ENCODE results near the gene KCNJ6. TPM values are rescaled to one million over a fixed set of nuclear protein-coding genes. Genes with fewer than 3 reads are reported as not detected.

The KCNJ6 gene
- total and polyA plus RNA-seq, 10 of the 15 experiments (the other 5 are each of a cell fraction or from before 2014, with no cell fraction given), result 0.03 to 0.07 (median 0.04) TPM; not detected in 7

DNA sequence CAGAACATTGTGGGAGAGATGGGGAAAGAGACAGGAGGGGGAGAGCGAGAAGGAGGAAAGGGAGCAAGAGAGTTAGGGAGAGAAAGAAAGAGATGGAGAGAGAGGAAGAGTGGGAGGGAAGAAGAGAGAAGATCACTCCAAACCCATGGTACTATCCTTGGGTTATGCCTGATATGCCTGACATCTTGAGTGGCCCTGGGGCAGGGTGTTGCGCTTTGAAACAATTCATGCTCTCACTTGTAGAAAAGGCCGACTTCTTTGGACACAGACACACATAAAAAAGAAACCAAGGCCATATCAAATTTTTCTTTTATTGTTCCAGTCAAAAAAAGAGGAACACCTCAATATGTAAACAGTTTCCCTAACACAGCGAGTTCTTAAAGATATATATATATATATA, 309.2 kb downstream of the KCNJ6 start:
- Histone ChIP-seq H3K79me2 (ENCODE audit: control insufficient read depth, insufficient read depth, low read length) (no peaks in the 10 kb centered on the region), H3K27ac (ENCODE audit: control insufficient read depth, insufficient read depth) (no peak overlapping the region), H3K36me3 (ENCODE audit: control insufficient read depth in 2 of 2, insufficient read depth in 2 of 2, low read length in 1 of 2) (no peaks in the 10 kb centered on the region), H3K4me1 (ENCODE audit: control insufficient read depth, insufficient read depth, low read length) (no peaks in the 10 kb centered on the region), H3K4me3 (no peak overlapping the region), H3K9me3 (replicated peaks; ENCODE audit: control insufficient read depth, insufficient read depth, low read length) (no peaks in the 10 kb centered on the region; the same call in 2 of the 3 replicates), H3K4me2 (ENCODE audit: control insufficient read depth, insufficient read depth) (no peak overlapping the region), H2AFZ (ENCODE audit: control insufficient read depth, low read depth, low read length) (no peak overlapping the region), H3K9ac (ENCODE audit: control insufficient read depth, insufficient read depth, low read length) (no peak overlapping the region), H3K27me3 (replicated peaks in 1 of 2; ENCODE audit: control insufficient read depth in 2 of 2, insufficient read depth in 2 of 2, low read length in 1 of 2) (no peaks in the 10 kb centered on the region; a peak in 2 of 4 replicates), H4K20me1 (ENCODE audit: control insufficient read depth, insufficient read depth) (no peaks in the 10 kb centered on the region)
- TF ChIP-seq CBFB (IDR thresholded peaks at IDR 0.05; ENCODE audit: low read depth) (no peak), WRNIP1 (IDR thresholded peaks at IDR 0.05; ENCODE audit: borderline replicate concordance, low read depth, low read length) (no peak), BHLHE40 (IDR thresholded peaks at IDR 0.05; ENCODE audit: borderline replicate concordance in 1 of 2, low read depth in 2 of 2, low read length in 1 of 2) (no peak), FOXK2 (IDR thresholded peaks at IDR 0.05) (no peak), POLR2AphosphoS5 (IDR thresholded peaks at IDR 0.05; ENCODE audit: low read length) (no peak), TCF3 (IDR thresholded peaks at IDR 0.05; ENCODE audit: borderline replicate concordance, insufficient read depth, low read depth, low read length) (no peak), HDAC6 (IDR thresholded peaks at IDR 0.05; ENCODE audit: unreplicated experiment) (no peak), BCL3 (IDR thresholded peaks at IDR 0.05; ENCODE audit: borderline replicate concordance, insufficient read depth, low read depth, low read length, poor library complexity, severe bottlenecking) (no peak), POLR2AphosphoS2 (IDR thresholded peaks at IDR 0.05; ENCODE audit: low read depth, low read length) (no peak), CEBPB (IDR thresholded peaks at IDR 0.05; ENCODE audit: borderline replicate concordance in 1 of 2, low read depth in 2 of 2, low read length in 2 of 2) (no peak), FOXM1 (IDR thresholded peaks at IDR 0.05; ENCODE audit: low read depth, low read length) (no peak), RAD51 (IDR thresholded peaks at IDR 0.05) (no peak)
- TF ChIP-seq, protein P1, sequence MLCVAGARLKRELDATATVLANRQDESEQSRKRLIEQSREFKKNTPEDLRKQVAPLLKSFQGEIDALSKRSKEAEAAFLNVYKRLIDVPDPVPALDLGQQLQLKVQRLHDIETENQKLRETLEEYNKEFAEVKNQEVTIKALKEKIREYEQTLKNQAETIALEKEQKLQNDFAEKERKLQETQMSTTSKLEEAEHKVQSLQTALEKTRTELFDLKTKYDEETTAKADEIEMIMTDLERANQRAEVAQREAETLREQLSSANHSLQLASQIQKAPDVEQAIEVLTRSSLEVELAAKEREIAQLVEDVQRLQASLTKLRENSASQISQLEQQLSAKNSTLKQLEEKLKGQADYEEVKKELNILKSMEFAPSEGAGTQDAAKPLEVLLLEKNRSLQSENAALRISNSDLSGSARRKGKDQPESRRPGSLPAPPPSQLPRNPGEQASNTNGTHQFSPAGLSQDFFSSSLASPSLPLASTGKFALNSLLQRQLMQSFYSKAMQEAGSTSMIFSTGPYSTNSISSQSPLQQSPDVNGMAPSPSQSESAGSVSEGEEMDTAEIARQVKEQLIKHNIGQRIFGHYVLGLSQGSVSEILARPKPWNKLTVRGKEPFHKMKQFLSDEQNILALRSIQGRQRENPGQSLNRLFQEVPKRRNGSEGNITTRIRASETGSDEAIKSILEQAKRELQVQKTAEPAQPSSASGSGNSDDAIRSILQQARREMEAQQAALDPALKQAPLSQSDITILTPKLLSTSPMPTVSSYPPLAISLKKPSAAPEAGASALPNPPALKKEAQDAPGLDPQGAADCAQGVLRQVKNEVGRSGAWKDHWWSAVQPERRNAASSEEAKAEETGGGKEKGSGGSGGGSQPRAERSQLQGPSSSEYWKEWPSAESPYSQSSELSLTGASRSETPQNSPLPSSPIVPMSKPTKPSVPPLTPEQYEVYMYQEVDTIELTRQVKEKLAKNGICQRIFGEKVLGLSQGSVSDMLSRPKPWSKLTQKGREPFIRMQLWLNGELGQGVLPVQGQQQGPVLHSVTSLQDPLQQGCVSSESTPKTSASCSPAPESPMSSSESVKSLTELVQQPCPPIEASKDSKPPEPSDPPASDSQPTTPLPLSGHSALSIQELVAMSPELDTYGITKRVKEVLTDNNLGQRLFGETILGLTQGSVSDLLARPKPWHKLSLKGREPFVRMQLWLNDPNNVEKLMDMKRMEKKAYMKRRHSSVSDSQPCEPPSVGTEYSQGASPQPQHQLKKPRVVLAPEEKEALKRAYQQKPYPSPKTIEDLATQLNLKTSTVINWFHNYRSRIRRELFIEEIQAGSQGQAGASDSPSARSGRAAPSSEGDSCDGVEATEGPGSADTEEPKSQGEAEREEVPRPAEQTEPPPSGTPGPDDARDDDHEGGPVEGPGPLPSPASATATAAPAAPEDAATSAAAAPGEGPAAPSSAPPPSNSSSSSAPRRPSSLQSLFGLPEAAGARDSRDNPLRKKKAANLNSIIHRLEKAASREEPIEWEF (IDR thresholded peaks at IDR 0.05; ENCODE audit: insufficient replicate concordance, low read depth, low read length), result no peak
- WGBS (ENCODE audit: insufficient coverage, insufficient replicate concordance, low lambda C conversion rate, missing lambda C conversion rate), result 31% methylated on average over 4 of the region's 4 CpGs
- DNase-seq (ENCODE audit: low read depth, low spot score) (no peak), FAIRE-seq (no peak), ATAC-seq (no peak)
- ChIA-PET RAD21 (ENCODE audit: unreplicated experiment) (no interaction called here), POLR2A (no interaction called here), SMC1A (ENCODE audit: uncharacterized antibody, unreplicated experiment) (no interaction called here), CTCF (no interaction called here)
- no TSS peak for BruUV-seq (replicated peaks)
- in situ Hi-C loops (cut with MboI) (no loop called here), intact Hi-C loops (cut with micrococcal nuclease; ENCODE audit: unreplicated experiment) (no loop called here)

All from GM12878 (cell line).